COR-L47 (cell line): ENCODE results near the gene MC4R.
A peak's percentile ranks its signal among the peaks of the same experiment; 100 is the strongest.
"Not testable (repeated sequence)": the region's sequence is repeated elsewhere in the genome, so short reads cannot be mapped to it uniquely, and the experiment has no call there.

Experiments used
- DNase-seq: peaks from one replicate; lab custom pipeline; 2025; lab: John Stamatoyannopoulos, UW

MC4R gene

DNA sequence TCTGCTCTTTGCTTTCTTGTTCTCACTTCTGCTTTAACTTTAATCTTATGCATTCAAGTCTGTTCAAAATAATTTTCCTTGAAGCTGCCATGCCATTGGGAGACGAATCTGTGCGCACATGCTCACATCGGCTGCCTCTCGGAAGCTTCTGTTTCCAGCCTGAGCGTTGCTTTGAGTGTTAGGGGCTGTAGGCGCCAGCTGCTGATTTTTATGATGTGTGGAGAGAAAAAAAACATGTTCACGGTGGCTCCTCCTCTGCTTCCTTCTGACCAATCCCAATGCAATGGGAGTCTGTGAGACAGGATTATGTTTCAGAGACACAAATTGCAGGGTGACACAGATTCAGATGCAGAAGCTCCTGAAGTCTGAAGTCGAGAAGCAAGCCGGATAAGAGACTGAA is at the start of gene MC4R:
TSS of gene MC4R (minus strand) at position 180 of the 400 bp plus-strand sequence. CDS start 426 bp downstream, outside the sequence.
- peak; percentile 81 for DNase-seq

DNA sequence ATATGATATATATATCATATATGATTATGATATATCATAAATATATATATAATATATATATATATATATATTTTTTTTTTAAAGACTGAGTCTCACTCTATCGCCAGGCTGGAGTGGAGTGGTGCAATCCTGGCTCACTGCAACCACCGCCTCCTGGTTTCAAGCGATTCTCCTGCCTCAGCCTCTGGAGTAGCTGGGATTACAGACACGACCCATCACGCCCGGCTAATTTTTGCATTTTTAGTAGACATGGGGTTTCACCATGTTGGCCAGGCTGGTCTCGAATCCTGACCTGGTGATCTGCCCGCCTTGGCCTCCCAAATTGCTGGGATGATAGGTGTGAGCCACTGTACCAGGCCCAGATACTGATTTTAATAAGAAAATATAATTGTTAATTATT is 49.7 kb upstream of the MC4R start:
- DNase-seq: not testable (repeated sequence)

DNA sequence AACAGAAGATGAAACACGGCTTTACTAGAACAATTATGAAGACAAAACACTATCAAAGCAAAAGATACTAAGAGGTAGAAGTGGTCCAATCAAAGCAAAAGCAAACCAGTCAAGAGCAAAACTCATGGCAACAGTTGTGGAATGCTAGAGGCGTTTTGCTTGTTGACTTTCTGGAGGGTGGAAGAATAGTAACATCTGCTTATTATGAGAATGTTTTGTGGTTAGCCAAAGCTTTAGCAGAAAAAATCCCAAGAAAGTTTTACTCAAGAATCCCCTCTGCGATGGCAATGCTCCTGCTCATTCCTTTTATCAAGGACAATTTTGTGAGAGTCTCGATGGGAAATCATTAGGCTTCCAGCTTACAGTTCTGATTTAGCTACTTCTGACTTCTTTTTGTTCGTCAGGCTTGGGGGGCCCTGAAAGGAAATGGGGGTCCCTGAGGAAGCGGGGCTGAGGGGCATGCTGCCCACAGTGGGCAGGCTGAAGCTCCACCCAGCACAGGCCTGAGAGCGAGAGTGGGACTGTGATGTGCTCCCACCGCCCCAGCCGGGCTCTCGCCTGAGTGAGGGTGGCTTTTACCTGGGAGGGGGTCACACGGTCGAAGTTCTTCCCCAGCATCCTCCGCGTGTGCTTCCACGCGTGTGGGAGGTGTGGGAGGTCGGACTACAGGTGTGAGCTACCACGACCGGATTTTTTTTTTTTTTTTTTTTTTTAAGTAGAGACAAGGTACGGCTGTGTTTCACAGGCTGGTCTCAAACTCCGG is 49.0 kb upstream of the MC4R start:
- no peak for DNase-seq

DNA sequence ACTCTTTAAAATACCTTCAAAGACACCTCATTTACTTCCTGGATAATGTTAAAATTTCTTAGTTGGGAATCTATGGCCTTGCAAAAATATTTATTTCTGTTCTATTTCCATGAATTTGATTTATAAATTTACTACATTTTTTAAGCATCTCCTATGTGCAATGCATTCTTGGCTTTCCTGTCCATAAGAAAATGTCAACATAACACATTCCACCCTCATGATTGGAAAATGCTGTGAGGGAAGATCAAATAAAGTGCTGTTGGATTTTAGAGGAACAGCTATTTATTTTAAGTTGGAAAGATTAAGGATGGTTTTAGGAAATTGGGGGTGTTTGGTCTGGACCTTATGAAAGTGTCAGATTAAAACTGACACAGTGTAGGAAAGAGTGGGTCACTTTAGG is 45.4 kb upstream of the MC4R start:
- DNase-seq: no peak

DNA sequence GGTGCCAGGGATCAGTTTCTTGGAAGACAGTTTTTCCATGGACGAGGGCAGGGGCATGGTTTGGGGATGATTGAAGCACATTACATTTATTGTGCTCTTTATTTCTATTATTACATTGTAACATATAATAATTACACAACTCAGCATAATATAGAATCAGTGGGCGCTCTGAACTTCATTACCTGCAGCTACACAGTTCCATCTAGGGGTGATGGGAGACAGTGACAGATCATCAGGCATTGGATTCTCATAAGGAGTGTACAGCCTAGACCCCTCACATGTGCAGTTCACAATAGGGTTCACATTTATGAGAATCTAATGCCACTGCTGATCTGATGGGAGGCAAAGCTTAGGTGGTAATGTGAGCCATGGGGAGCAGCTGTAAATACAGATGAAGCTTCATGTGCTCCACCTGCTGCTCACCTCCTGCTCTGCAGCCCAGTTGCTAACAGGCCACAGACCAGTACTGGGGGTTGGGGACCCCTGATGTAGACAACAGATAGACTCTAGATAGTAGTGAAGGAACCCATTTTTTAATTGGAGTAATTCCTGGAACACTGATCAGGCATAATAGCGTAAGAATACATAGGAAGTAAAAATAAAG is 41.5 kb upstream of the MC4R start:
- DNase-seq: peak; percentile 21

DNA sequence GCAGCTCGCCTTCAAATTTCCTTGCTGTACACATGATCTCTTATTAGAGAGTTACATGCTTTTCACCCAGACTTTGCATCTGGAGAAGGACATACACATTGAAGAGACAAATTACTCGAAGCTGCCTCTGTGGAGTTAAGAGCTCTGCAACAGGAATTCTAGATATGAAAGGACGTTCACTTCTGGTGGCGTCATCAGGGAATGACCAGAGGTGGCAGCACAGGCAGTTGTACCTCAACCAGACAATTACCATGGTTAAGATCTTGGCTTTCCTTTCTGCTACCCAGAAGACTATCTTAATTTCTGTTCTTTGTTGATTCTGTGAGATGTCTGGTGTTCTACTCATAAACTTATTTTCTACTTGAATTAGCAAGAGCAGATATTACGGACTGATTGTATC is 39.1 kb upstream of the MC4R start:
- no peak for DNase-seq

DNA sequence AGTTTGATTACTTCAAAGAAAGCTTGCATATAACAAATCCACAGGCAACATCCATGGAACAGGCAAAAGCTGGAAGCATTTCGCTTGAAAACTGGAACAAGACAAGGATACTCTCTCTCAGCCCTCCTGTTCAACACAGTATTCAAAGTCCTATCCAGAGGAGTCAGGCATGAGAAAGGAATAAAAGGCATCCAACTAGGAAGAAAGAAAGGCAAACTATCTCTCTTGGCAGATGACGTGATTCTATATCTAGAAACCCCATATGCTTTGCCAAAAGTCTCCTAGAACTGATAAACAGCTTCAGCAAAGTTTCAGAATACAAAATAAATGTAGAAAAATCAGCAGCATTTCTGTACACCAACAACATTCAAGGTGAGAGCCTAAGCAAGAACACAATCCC is 34.1 kb upstream of the MC4R start:
- DNase-seq: no peak

DNA sequence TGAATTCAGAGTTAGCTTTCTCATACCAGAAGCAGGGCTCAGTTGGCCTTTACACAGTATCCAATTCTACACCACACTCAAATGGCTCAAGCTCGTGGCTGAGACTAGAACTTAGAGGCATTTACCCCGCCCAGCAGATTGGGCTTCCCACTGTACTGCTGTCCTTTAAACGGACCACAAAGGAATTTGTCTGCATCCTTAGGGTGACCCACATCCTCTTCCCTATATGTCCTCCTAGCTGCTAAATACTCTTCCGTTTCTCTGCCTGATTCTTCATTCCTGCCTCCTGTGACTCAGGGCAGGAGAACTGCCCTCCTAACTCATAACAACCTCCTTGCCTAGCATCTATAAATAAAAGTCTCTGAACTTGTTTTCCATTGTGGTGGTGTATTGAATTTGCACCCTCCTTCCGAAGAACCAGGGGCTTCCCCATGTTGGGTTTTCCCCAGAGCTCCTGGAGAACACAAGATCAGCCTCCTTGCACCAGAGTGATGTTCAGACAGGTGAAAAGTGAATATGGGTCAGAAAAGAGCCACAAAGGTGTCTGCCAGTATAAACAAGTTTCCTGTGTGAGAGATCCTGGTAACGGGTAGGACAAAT is 32.0 kb upstream of the MC4R start:
- no peak for DNase-seq

DNA sequence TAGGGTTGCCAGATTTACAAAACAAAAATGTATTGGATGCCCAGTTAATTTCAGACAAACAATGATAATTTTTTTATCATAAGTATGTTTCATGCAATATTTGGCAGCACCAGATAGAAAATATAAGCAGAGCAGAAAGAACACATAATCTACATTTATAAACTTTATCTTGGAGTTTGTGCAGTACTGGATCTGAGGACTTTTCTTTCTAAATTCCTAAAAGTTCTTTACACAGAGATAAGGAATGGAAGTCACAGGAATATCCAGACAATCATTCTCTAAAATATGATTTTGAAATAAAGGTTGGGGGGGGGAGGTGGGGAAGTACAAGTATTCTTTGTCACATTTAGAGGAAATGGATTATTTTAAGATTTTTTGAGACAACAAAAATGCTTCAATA is 28.8 kb upstream of the MC4R start:
- no peak for DNase-seq

DNA sequence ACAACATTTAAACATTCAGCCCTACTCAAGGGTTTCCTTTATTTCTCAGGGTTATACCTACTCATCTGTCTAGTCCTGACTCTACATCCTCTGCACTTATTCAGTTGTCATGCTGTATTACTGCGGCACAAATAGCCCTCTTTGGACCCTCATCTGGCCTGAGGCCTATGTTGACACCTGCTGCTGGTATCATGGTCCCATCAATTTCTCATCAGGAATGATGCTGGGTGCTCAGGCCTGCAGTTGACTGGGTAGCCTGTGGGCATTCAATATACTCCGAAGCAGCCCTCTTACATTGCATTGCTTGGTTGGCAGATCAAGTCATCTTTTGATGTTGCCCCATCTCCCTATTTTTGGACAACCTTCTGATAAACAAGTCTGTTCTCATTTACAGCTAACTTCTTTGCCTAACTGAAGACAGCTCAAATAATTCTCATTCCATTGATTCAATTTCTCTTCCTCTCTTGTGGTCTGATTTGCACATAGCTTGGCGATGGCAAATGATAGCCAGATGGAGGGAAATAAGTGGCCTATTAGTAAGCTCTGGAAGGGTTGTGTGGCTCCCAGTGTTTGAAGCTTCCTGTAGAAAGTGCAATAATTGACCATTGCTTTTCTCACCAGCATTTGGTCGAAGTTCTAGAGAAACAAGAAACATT is 19.1 kb upstream of the MC4R start:
- no peak for DNase-seq

DNA sequence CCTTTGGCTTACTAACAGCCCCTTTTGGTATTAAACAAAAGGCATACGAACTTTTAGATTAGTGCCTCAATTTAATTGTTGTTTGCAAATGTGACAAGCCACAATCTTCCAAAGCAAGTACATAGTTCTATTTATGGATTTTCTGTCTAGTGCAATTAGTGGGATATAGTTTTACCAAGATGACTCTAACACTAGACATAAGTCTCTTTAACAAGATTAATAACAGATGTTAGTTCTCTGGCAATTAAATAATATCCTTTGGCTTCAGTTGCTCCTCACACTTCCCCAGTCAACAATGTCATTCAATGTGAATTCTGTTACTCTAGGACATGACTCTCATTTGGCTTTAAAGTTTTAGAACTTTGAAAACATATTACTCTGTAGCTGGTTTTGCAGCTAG is 16.7 kb upstream of the MC4R start:
- no peak for DNase-seq

DNA sequence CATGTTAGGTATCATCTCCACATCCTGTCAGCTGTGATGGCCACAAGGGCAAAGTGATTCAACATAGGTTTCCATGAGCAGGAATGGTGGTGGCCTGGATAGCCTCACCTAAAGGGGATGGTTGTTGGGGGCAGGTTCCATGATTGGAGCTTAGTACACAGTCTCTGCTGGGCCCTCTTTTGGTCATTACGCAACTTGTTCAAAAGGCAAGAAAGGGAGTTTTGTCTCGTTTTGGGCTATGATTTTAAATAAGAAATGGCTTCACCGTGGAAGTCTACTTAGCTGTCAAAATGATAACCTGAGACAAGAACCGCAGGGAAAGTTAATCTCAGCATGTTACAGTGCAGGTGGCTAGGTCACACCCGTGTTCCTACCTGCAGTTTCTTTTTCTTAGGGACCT is 13.1 kb upstream of the MC4R start:
- no peak for DNase-seq

DNA sequence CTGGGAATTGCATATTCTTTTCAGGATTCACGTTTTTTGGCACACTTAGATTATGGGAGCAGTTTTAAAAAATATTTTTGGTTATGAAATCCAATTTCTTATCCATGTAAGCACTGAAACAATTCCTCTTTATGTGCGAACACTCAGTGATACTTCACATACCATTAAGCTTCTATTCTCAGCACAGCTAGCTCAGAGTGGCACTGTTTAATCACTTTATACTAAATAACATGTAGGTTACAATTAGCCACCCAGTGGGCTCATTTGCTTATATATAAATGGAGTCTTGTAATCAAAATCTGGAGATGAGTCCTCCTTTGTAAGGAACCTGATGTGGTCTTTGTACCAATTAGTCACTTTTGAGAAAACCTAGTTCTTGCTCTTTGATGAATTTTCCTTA is 11.3 kb upstream of the MC4R start:
- DNase-seq: no peak

DNA sequence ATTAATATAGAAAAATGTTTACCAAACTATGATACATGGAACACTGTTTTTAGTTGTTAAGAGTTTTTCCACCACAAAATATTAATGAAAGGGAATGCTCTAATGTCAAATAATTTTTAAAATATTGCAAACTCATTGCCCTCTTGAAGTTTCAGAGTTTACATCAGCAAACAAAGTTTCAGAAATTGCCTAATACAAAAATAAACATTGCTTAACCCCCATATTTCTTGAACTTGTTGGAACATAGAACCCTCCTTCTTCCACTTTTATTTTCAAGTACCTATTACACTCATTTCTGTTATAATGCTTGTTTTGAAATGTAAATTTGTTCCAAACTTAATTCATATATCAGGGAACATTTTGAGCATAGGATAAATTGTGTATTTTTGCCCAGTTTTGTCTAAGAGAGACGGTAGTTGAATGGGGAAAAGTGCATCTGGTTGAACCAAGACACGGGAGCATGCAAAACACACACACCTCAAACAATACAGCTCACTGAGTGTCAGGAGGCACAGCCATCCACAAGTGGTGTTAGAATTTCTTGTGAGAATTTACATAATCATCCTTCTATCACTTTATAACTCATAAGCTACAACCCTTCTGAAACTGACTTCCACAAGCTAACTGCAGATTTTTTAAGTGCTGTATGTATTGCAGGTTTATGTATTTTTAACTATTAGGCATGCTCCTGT is 5.3 kb upstream of the MC4R start:
- no peak for DNase-seq

DNA sequence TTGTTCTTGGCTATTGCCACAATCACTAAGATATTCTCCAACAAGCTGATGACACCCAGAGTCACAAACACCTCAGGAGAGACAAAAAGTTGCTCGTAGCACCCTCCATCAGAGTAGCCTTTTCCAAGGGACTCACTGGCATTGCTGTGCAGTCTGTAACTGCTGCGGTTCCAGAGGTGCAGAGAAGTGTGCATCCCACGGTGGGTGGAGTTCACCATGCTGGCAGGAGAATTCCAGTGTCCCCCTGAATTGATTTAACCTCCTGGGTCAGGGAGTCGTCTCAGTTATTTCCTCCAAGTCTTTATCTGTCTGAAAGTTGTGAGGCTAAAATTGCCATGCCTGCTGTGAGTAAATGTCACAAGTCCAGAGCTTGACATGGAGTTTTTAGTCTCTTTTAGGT is 443 bp downstream of the MC4R start:
- DNase-seq: no peak

DNA sequence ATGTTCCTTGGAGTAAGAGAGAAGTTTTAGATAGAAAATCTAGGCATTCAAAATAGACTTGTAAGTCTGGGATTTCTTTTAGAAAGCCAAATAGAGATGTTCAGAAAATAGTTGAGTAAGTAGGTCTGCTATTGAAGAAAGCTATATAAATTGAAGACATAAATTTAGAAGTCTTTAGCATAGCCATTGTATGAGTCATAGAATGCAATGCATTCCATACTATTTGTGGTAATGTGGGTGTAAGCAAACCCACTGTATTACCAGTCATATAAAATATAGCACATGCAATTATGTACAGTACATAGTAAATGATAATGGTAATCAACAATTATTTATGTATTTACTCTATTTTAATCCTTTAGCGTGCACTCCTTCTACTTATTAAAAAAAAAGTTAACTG is 14.1 kb downstream of the MC4R start:
- no peak for DNase-seq

DNA sequence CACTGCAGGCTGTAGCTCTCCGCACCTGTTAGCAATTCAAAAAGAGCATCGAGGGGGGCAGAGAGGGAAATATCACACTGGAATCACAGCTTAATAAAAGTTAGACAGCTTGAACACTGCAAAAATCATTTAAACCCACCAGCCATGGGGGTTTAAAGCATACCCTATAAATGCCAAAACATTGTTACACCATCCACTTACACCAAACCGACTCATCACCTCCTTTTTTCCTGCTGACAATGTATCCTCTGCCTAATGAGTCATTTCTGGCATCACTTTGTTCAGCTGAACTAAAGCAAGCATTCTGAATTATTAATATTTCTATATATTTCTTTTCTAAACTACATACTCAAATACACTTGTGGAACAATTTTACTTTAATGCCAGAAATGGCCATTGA is 21.6 kb downstream of the MC4R start:
- no peak for DNase-seq

DNA sequence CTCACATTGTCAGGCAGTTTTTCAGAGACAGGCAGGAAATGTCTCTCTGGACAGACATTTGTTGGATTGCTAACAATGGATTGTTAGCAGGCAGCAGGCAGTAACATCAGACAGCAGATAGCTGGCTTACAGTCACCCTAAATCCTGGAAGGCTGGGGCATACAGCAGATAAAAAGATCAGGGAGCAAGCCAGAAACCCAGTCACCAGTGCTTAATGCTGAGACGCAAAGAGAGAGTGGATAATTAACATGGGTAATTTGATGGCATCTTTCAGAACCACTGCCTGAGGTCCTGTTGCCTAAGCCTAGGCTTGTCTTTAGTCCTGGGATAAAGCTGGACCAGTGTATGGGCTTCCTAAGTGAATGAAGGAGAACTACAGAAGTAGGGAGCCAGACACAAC is 22.4 kb downstream of the MC4R start:
- DNase-seq: no peak

DNA sequence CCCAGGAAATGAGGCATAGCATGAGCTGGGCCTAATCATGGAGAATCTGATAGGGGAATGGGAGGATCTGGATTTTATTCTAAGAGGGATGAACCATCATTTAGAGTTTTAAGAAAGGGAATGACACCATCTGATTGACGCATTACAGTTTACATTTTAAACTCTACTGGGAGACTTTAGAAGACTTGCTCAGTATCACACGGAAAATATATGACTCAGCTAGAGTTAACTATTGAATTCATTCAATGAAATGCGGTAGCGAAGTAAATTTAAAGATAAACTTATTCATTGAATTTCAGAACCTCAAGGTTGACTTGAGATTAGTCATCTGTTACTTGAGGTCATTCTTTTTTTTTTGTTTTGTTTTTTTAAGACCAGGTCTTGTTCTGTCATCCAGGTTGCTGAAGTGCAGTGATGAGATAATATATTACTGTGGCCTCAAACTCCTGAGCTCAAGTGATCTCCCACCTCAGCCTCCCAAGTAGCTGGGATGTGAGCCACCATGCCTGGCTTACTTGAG is 25.0 kb downstream of the MC4R start:
- no peak for DNase-seq

DNA sequence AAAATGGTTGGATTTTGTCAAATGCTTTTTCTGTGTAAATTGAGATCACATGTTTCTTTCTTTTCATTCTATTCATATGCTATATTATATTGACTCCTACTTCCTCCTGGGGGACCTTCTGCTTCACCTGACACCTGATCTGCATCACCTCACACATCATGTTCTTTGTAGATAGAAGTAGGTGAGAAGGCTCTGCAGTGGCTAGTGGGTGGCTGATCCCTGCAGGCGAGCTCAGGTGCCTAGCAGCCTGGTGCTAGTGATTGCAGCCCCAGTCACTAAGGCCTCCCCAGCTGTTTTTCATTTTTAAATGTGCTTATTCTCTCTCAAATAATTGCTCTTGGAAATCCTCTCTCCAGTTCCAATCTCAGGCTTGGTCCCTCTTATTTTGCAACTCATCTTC is 33.6 kb downstream of the MC4R start:
- DNase-seq: no peak

DNA sequence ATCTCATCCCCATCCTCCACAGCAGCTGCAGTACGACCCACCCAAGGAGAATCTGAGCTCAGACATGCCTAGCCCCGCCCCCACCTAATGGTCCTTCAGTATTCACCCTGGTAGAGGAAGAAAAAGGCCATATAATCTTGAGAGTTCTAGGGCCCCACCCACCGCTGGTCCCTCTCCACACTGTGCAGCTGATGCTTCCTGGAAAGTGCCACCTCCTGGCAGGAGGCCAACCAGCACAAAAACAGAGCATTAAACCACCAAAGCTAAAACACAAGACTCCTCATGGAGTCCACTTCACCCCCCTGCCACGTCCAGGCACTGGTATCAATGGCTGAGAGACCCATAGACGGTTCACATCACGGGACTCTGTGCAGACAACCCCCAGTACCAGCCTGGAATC is 40.7 kb downstream of the MC4R start:
- DNase-seq: peak; percentile 10

DNA sequence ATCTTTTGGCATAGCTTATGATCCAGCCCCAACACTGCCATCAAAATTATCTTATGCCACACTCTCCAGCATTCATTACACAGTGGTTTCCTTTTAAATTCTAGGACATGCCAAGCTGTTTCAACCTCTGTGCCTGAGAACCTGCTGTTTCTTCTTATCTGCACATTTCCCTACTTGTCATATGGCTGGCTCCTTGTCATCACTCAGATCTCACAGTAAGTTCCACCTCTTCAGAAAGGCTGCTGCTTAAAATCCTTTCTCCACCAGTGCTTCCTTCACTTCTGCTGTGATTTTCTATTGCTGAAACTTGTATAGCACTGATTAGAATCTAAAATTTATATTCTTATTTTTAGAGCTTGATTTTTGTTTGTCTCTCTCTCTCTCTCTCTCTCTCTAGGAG is 43.4 kb downstream of the MC4R start:
- DNase-seq: no peak
